Endothelial cell of umbilical vein (primary cell): ENCODE results near the gene DCLK1. TPM values are rescaled to one million over a fixed set of nuclear protein-coding genes. Genes with fewer than 3 reads are reported as not detected.

Experiments used
- BruUV-seq: library from RNA; stranded (reverse); fragments of 400-500 nt; replicated peaks from 2 replicates; lab custom pipeline; 2021; lab: Mats Ljungman, UMichigan
- CTCF ChIA-PET: fragments of 300-600, 350-600 bp; sonication (Branson Sonifier 250); formaldehyde crosslinking; loops from one replicate; lab custom pipeline; 2021; ENCODE audit warnings: antibody characterized with exemption, inconsistent platforms; lab: Charles Lee
- POLR2A ChIA-PET: fragments of 300-600, 350-600 bp; sonication (Branson Sonifier 250); formaldehyde crosslinking; loops from one replicate; lab custom pipeline; 2021; ENCODE audit warnings: antibody characterized with exemption, inconsistent platforms; lab: Charles Lee
- DNase-seq: peaks from one replicate; pipeline ENCODE4 v3.0.0-alpha.2; 2011; ENCODE audit warnings: low read depth, low spot score
- FAIRE-seq: peaks from 2 replicates; lab custom pipeline; 2011; peaks lifted over from hg19 to GRCh38; lab: Jason Lieb, UNC
- H2AFZ ChIP-seq: 2 replicates; pipeline ENCODE4 v1.6.0; 2012; ENCODE audit warnings: low read depth, low read length, control low read depth, inconsistent platforms
- H3K27ac ChIP-seq: 2 replicates; pipeline ENCODE4 v1.5.1; 2011; ENCODE audit warnings: low read depth, mild to moderate bottlenecking, control low read depth, low read length, moderate library complexity; ENCODE audit not compliant: insufficient read depth
- H3K27me3 ChIP-seq, 2 experiments: 2 replicates each; pipeline versions ENCODE4 v1.6.0 to v1.6.1; 2011; ENCODE audit warnings: low read length in 2 of 2, mixed read lengths in 1 of 2; ENCODE audit not compliant: control insufficient read depth in 2 of 2, insufficient read depth in 2 of 2
- H3K36me3 ChIP-seq, 2 experiments: 2 replicates in 1 of 2; 3 replicates in 1 of 2; pipeline ENCODE4 v1.5.1; 2011; ENCODE audit warnings: low read length in 2 of 2, mild to moderate bottlenecking in 1 of 2, moderate library complexity in 1 of 2; ENCODE audit not compliant: control insufficient read depth in 2 of 2, insufficient read depth in 2 of 2; ENCODE audit errors: extremely low read depth in 1 of 2
- H3K4me1 ChIP-seq: 3 replicates; pipeline ENCODE4 v1.5.1; 2011; ENCODE audit warnings: mild to moderate bottlenecking, low read length; ENCODE audit not compliant: control insufficient read depth, insufficient read depth; ENCODE audit errors: extremely low read depth
- H3K4me2 ChIP-seq: 2 replicates; pipeline ENCODE4 v1.6.1; 2011; ENCODE audit warnings: low read length, control low read depth, mixed read lengths; ENCODE audit not compliant: insufficient read depth
- H3K4me3 ChIP-seq, 3 experiments: fragments of 200-600 bp in 1 of 3; sonication (generic), shearing (Covaris generic) in 1 of 3; replicated peaks in 1 of 3; 2 replicates each; pipeline ENCODE4 v1.5.1; 2011 to 2016; ENCODE audit warnings: control low read depth in 3 of 3, low read length in 3 of 3, mild to moderate bottlenecking in 2 of 3, inconsistent platforms in 1 of 3, low read depth in 1 of 3, moderate library complexity in 1 of 3; ENCODE audit not compliant: insufficient read depth in 1 of 3
- H3K79me2 ChIP-seq: 2 replicates; pipeline ENCODE4 v1.6.0; 2012; ENCODE audit warnings: low read length, inconsistent platforms; ENCODE audit not compliant: control insufficient read depth, insufficient read depth
- H3K9ac ChIP-seq: replicated peaks from 2 replicates; pipeline ENCODE3; 2011; ENCODE audit warnings: low read length, control low read depth; ENCODE audit not compliant: insufficient read depth; ENCODE audit errors: extremely low read depth
- H3K9me1 ChIP-seq: replicated peaks from 3 replicates; pipeline ENCODE4 v1.6.0; 2011; ENCODE audit warnings: mild to moderate bottlenecking, low read length; ENCODE audit not compliant: control insufficient read depth, insufficient read depth; ENCODE audit errors: extremely low read depth
- H3K9me3 ChIP-seq: replicated peaks from 2 replicates; pipeline ENCODE4 v1.5.1; 2012; ENCODE audit warnings: low read length, inconsistent platforms; ENCODE audit not compliant: control insufficient read depth, insufficient read depth
- H4K20me1 ChIP-seq: replicated peaks from 2 replicates; pipeline ENCODE3; 2011; ENCODE audit warnings: mild to moderate bottlenecking, low read length; ENCODE audit not compliant: control insufficient read depth, insufficient read depth; ENCODE audit errors: extremely low read depth
- CTCF ChIP-seq, 2 donors: IDR thresholded peaks; 1 replicate in 1 of 2; 2 replicates in 1 of 2; pipeline ENCODE4 v1.5.1; 2011; ENCODE audit warnings: low read length in 2 of 2, mild to moderate bottlenecking in 2 of 2, moderate library complexity in 2 of 2, control low read depth in 1 of 2, inconsistent platforms in 1 of 2, low read depth in 1 of 2; ENCODE audit not compliant: insufficient read depth in 1 of 2; ENCODE audit errors: extremely low read depth in 1 of 2
- EZH2 ChIP-seq: IDR thresholded peaks from 2 replicates; pipeline ENCODE4 v1.6.1; 2012; ENCODE audit warnings: borderline replicate concordance, low read depth, mild to moderate bottlenecking, moderate library complexity, low read length, inconsistent platforms; ENCODE audit not compliant: severe bottlenecking
- FOS ChIP-seq: IDR thresholded peaks from 2 replicates; pipeline ENCODE4 v1.6.1; 2011; ENCODE audit warnings: mild to moderate bottlenecking, low read length, moderate library complexity, borderline replicate concordance; ENCODE audit not compliant: insufficient read depth
- GATA2 ChIP-seq: IDR thresholded peaks from 2 replicates; pipeline ENCODE4 v1.7.0; 2011; ENCODE audit warnings: low read depth, mild to moderate bottlenecking, moderate library complexity, mixed read lengths, low read length; ENCODE audit not compliant: insufficient read length, insufficient read depth
- JUN ChIP-seq: IDR thresholded peaks from 2 replicates; pipeline ENCODE4 v1.6.1; 2011; ENCODE audit warnings: borderline replicate concordance, low read depth; ENCODE audit not compliant: insufficient read length, insufficient read depth
- MYC ChIP-seq: IDR thresholded peaks from one replicate; pipeline ENCODE4 v1.6.1; 2011; ENCODE audit warnings: mild to moderate bottlenecking, low read depth, low read length
- POLR2A ChIP-seq: IDR thresholded peaks from 2 replicates; pipeline ENCODE4 v1.6.1; 2012; ENCODE audit warnings: low read depth, mild to moderate bottlenecking, control low read depth, low read length
- POLR2AphosphoS5 ChIP-seq: IDR thresholded peaks from 2 replicates; pipeline ENCODE4 v1.6.1; 2012; ENCODE audit warnings: low read depth, mild to moderate bottlenecking, control low read depth, low read length, moderate library complexity; ENCODE audit not compliant: insufficient read depth
- dilution Hi-C: fragments of 300-500 bp; cut with MboI; formaldehyde crosslinking; loops from one replicate; pipeline ENCODE4 v1.15.0; 2019; ENCODE audit warnings: low sequenced_read_pairs; ENCODE audit not compliant: extremely low pct_ligation_motif_present
- intact Hi-C: fragments of 100-400 bp; cut with micrococcal nuclease; formaldehyde crosslinking; loops from one replicate; pipeline ENCODE4 v1.10.0; 2022
- polyA plus RNA-seq, 4 experiments: library from polyadenylated mRNA; depleted of rRNA in 3 of 4; stranded (reverse) in 3 of 4; unstranded in 1 of 4; fragments of >200 nt; gene quantifications; 2 replicates each; pipeline versions ENCODE4 v1.2.1 to v1.2.3, GENCODE V29; 2011 to 2012; ENCODE audit warnings: missing spikeins in 1 of 4
- total RNA-seq: library from RNA; stranded (reverse); gene quantifications from 2 replicates; pipeline ENCODE4 v1.2.3, GENCODE V29; 2021
- TF ChIP-seq, protein P1 (sequence below): IDR thresholded peaks from 2 replicates; pipeline ENCODE4 v1.6.1; 2011; ENCODE audit not compliant: insufficient read depth, insufficient read length

DCLK1 gene
- total and polyA plus RNA-seq, 2 donors (not counting 3 experiments of a cell fraction or from before 2014, with no cell fraction given): 0.28 to 3.9 TPM

GRCh38 chr13:35733827-35734226 is 397.4 kb downstream of the DCLK1 start:
- H2AFZ ChIP-seq: peak overlapping the region; percentile 19
- TF ChIP-seq JUN (no peak), EZH2 (no peak), GATA2 (no peak), POLR2AphosphoS5 (no peak), POLR2A (no peak), CTCF (IDR thresholded peaks at IDR 0.05; ENCODE audit: extremely low read depth in 1 of 2, insufficient read depth in 1 of 2, low read depth in 1 of 2, low read length in 2 of 2) (no peak), MYC (no peak), FOS (no peak)
- TF ChIP-seq, protein P1, sequence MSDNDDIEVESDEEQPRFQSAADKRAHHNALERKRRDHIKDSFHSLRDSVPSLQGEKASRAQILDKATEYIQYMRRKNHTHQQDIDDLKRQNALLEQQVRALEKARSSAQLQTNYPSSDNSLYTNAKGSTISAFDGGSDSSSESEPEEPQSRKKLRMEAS: no peak
- dilution Hi-C loops (no loop called here), intact Hi-C loops (no loop called here)
- FAIRE-seq (no peak), DNase-seq (peak; percentile 33)
- H3K4me2 ChIP-seq: no peak overlapping the region
- H3K27ac ChIP-seq: no peak overlapping the region
- no peaks in the 10 kb centered on the region for H3K4me1 ChIP-seq
- no peaks in the 10 kb centered on the region for H3K9me1 ChIP-seq
- H3K4me3 ChIP-seq: no peak overlapping the region
- no peak overlapping the region for H3K9ac ChIP-seq
- POLR2A ChIA-PET: no interaction called here
- CTCF ChIA-PET: interaction anchor here (0.6 to 3.5 kb wide), 2 partner anchors 11 to 433 kb away, joined by 3 to 18 read pairs; no protein-coding TSS in a partner anchor
- BruUV-seq: no TSS peak
- no peaks in the 10 kb centered on the region for H3K27me3 ChIP-seq
- no peaks in the 10 kb centered on the region for H3K79me2 ChIP-seq
- H3K9me3 ChIP-seq: no peaks in the 10 kb centered on the region
- no peaks in the 10 kb centered on the region for H4K20me1 ChIP-seq
- H3K36me3 ChIP-seq: no peaks in the 10 kb centered on the region
